HepG2 (cell line): Measurements from ENCODE around the gene EXTL2. TPM values are rescaled to one million over a fixed set of nuclear protein-coding genes. Genes with fewer than 3 reads are reported as not detected.

Source experiments
- AHR ChIP-seq: IDR thresholded peaks from 2 replicates; pipeline ENCODE4 v1.6.1; 2018; ENCODE audit warnings: missing genetic modification reagents, missing compliant biosample characterization
- ARID2 ChIP-seq: sonication (generic); formaldehyde crosslinking; IDR thresholded peaks from 2 replicates; pipeline ENCODE4 v1.8.1; 2022; ENCODE audit warnings: mild to moderate bottlenecking, missing genetic modification reagents, borderline replicate concordance
- DPF2 ChIP-seq: sonication (generic); formaldehyde crosslinking; IDR thresholded peaks from 2 replicates; pipeline ENCODE4 v1.4.0; 2020; ENCODE audit warnings: mild to moderate bottlenecking, low read depth, missing genetic modification reagents, borderline replicate concordance
- EEA1 ChIP-seq: sonication (generic); formaldehyde crosslinking; IDR thresholded peaks from 2 replicates; pipeline ENCODE4 v1.5.1; 2020; ENCODE audit warnings: mild to moderate bottlenecking, missing genetic modification reagents, borderline replicate concordance
- GATAD2A ChIP-seq: IDR thresholded peaks from 2 replicates; pipeline ENCODE4 v1.6.1; 2016
- MED13 ChIP-seq: sonication (generic); formaldehyde crosslinking; IDR thresholded peaks from 2 replicates; pipeline ENCODE4 v1.5.0; 2020; ENCODE audit warnings: missing genetic modification reagents
- POGZ ChIP-seq: sonication (generic); formaldehyde crosslinking; IDR thresholded peaks from 2 replicates; pipeline ENCODE4 v1.4.0; 2020; ENCODE audit warnings: mild to moderate bottlenecking, missing genetic modification reagents
- RELA ChIP-seq: sonication (generic); formaldehyde crosslinking; IDR thresholded peaks from 2 replicates; pipeline ENCODE4 v1.4.0; 2020; ENCODE audit warnings: missing genetic modification reagents
- SMARCC2 ChIP-seq: fragments of 450-650 bp; IDR thresholded peaks from 2 replicates; pipeline ENCODE4 v1.6.1; 2017; ENCODE audit warnings: antibody characterized with exemption, mild to moderate bottlenecking
- SNAPC2 ChIP-seq: sonication (generic); formaldehyde crosslinking; IDR thresholded peaks from 2 replicates; pipeline ENCODE4 v1.8.1; 2022; ENCODE audit warnings: mild to moderate bottlenecking, missing genetic modification reagents
- TAF15 ChIP-seq: fragments of 200-400 bp; formaldehyde crosslinking; IDR thresholded peaks from one replicate; pipeline ENCODE4 v1.6.1; 2018; ENCODE audit warnings: mild to moderate bottlenecking, low read depth, low read length; ENCODE audit not compliant: poor library complexity, severe bottlenecking
- YEATS2 ChIP-seq: sonication (generic); formaldehyde crosslinking; IDR thresholded peaks from 2 replicates; pipeline ENCODE4 v1.4.0; 2020; ENCODE audit warnings: missing genetic modification reagents, borderline replicate concordance
- YY1 ChIP-seq: IDR thresholded peaks from 2 replicates; pipeline ENCODE4 v1.6.1; 2011; ENCODE audit warnings: low read length, low read depth, moderate library complexity, mild to moderate bottlenecking; ENCODE audit not compliant: insufficient read depth, insufficient replicate concordance
- ZNF138 ChIP-seq: sonication (generic); formaldehyde crosslinking; IDR thresholded peaks from 2 replicates; pipeline ENCODE4 v1.5.0; 2020; ENCODE audit warnings: mild to moderate bottlenecking, low read depth, missing genetic modification reagents
- ZNF780A ChIP-seq: sonication (generic); formaldehyde crosslinking; IDR thresholded peaks from 2 replicates; pipeline ENCODE4 v1.8.0; 2022; ENCODE audit warnings: mild to moderate bottlenecking, missing genetic modification reagents, moderate library complexity
- polyA plus RNA-seq, 8 experiments: library from polyadenylated mRNA; depleted of rRNA in 3 of 8; stranded (reverse) in 7 of 8; unstranded in 1 of 8; fragments of >200 nt; fragmentation: Illumina TruSeq in 4 of 8; extraction: Trizol in 4 of 8; gene quantifications; 2 replicates each; pipeline versions ENCODE4 v1.2.1 to v1.2.3, GENCODE V29; 2011 to 2016; ENCODE audit warnings: low read depth in 4 of 8, missing spikeins in 1 of 8, mixed read lengths in 1 of 8; ENCODE audit not compliant: insufficient read depth in 1 of 8
- total RNA-seq, 5 experiments: library from RNA; depleted of rRNA; stranded (reverse); fragments of >200 nt; fragmentation: Illumina TruSeq; extraction: Trizol; gene quantifications; 2 replicates each; pipeline ENCODE4 v1.2.3, GENCODE V29; 2016; ENCODE audit warnings: low read depth in 1 of 5
- TF ChIP-seq, protein P1 (sequence below): sonication (generic); formaldehyde crosslinking; IDR thresholded peaks from 2 replicates; pipeline ENCODE4 v1.5.0; 2020; ENCODE audit warnings: missing genetic modification reagents
- TF ChIP-seq, protein P2 (sequence below): IDR thresholded peaks from 2 replicates; pipeline ENCODE4 v1.6.1; 2016; ENCODE audit warnings: control low read depth
- TF ChIP-seq, protein P3 (sequence below): sonication (generic); formaldehyde crosslinking; IDR thresholded peaks from 2 replicates; pipeline ENCODE4 v1.5.1; 2020; ENCODE audit warnings: mild to moderate bottlenecking, moderate library complexity, missing genetic modification reagents
- TF ChIP-seq, protein P4 (sequence below): sonication (generic); formaldehyde crosslinking; conservative IDR thresholded peaks from 2 replicates; pipeline ENCODE4 v1.4.0; 2020; ENCODE audit warnings: mild to moderate bottlenecking, missing genetic modification reagents, moderate library complexity

Gene EXTL2
- total and polyA plus RNA-seq, 2 of the 13 experiments (the other 11 are each of a cell fraction or from before 2014, with no cell fraction given): 22.0 to 23.5 TPM

DNA sequence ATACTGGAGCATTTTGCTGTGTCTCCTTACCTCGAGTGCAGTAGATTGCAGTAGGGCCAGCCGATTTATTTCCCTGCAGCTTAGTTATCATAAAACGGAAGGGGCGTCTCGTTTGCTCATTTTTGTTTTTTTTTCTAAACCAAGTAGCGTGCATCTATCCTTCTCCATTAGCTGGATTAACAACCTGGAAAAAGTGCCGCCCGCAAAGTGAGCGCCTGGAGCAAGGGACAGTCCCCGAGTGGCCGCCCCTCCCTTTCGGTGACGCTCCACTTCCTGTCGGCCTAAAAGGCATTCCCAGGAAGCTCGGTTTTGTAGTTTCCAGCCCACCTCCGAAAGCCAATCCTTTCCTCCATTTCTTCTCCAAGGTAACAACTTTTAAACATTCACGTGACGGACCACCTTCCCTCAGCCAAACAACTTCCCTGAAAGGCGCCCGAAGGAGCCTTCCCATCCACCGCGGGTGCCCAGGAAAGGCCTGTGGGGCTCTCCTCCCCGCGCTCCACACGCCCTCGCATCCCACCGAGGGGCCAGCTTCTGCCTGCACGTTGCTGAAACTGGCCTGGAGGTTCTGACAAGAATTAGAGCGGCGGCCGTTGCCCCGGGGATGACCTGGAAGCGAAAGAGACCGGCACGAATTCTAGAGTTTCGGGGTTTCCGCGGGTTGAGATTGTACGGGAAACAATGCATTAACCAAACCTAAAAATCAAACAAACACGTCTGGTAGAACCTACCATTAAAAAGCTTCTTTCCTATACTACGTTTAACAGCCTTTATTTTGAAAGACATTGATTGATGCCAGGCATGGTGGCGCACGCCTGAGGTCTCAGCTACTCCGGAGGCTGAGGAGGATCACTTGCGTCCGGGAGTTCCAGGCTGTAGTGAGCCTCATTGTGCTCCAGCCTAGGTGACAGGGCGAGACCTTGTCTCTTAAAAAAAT lies at the start of gene EXTL2 (continued):
- TF ChIP-seq SNAPC2 (CRISPR knock-in tag) (no peak), POGZ (CRISPR knock-in tag) (no peak), YEATS2 (CRISPR knock-in tag) (no peak), YY1 (peak; percentile 63), EEA1 (CRISPR knock-in tag) (no peak), GATAD2A (CRISPR knock-in tag) (peak; percentile 30; the same call in 1 of the 2 replicates), ZNF138 (CRISPR knock-in tag) (no peak), ARID2 (CRISPR knock-in tag) (no peak), DPF2 (CRISPR knock-in tag) (no peak), TAF15 (no peak), MED13 (CRISPR knock-in tag) (no peak), RELA (CRISPR knock-in tag) (no peak; the same call in 1 of the 2 replicates), SMARCC2 (no peak), AHR (CRISPR knock-in tag) (no peak), ZNF780A (CRISPR knock-in tag) (no peak)
- TF ChIP-seq, protein P1, sequence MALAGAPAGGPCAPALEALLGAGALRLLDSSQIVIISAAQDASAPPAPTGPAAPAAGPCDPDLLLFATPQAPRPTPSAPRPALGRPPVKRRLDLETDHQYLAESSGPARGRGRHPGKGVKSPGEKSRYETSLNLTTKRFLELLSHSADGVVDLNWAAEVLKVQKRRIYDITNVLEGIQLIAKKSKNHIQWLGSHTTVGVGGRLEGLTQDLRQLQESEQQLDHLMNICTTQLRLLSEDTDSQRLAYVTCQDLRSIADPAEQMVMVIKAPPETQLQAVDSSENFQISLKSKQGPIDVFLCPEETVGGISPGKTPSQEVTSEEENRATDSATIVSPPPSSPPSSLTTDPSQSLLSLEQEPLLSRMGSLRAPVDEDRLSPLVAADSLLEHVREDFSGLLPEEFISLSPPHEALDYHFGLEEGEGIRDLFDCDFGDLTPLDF (CRISPR knock-in tag): no peak
- TF ChIP-seq, protein P2, sequence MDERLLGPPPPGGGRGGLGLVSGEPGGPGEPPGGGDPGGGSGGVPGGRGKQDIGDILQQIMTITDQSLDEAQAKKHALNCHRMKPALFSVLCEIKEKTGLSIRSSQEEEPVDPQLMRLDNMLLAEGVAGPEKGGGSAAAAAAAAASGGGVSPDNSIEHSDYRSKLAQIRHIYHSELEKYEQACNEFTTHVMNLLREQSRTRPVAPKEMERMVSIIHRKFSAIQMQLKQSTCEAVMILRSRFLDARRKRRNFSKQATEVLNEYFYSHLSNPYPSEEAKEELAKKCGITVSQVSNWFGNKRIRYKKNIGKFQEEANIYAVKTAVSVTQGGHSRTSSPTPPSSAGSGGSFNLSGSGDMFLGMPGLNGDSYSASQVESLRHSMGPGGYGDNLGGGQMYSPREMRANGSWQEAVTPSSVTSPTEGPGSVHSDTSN (CRISPR knock-in tag): no peak
- TF ChIP-seq, protein P3, sequence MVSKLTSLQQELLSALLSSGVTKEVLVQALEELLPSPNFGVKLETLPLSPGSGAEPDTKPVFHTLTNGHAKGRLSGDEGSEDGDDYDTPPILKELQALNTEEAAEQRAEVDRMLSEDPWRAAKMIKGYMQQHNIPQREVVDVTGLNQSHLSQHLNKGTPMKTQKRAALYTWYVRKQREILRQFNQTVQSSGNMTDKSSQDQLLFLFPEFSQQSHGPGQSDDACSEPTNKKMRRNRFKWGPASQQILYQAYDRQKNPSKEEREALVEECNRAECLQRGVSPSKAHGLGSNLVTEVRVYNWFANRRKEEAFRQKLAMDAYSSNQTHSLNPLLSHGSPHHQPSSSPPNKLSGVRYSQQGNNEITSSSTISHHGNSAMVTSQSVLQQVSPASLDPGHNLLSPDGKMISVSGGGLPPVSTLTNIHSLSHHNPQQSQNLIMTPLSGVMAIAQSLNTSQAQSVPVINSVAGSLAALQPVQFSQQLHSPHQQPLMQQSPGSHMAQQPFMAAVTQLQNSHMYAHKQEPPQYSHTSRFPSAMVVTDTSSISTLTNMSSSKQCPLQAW (CRISPR knock-in tag): peak; percentile 54
- TF ChIP-seq, protein P4, sequence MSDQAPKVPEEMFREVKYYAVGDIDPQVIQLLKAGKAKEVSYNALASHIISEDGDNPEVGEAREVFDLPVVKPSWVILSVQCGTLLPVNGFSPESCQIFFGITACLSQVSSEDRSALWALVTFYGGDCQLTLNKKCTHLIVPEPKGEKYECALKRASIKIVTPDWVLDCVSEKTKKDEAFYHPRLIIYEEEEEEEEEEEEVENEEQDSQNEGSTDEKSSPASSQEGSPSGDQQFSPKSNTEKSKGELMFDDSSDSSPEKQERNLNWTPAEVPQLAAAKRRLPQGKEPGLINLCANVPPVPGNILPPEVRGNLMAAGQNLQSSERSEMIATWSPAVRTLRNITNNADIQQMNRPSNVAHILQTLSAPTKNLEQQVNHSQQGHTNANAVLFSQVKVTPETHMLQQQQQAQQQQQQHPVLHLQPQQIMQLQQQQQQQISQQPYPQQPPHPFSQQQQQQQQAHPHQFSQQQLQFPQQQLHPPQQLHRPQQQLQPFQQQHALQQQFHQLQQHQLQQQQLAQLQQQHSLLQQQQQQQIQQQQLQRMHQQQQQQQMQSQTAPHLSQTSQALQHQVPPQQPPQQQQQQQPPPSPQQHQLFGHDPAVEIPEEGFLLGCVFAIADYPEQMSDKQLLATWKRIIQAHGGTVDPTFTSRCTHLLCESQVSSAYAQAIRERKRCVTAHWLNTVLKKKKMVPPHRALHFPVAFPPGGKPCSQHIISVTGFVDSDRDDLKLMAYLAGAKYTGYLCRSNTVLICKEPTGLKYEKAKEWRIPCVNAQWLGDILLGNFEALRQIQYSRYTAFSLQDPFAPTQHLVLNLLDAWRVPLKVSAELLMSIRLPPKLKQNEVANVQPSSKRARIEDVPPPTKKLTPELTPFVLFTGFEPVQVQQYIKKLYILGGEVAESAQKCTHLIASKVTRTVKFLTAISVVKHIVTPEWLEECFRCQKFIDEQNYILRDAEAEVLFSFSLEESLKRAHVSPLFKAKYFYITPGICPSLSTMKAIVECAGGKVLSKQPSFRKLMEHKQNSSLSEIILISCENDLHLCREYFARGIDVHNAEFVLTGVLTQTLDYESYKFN (CRISPR knock-in tag): peak; percentile 8; the same call in 1 of the 2 replicates
